H9 (cell line): ENCODE measurements around the gene DIAPH2. TPM values are rescaled to one million over a fixed set of nuclear protein-coding genes. Genes with fewer than 3 reads are reported as not detected.

ENCODE experiments used
- DNase-seq: peaks from one replicate; pipeline ENCODE4 v3.0.0-alpha.2; 2017
- H2AFZ ChIP-seq: one replicate; pipeline ENCODE4 v1.6.1; 2013; ENCODE audit warnings: mild to moderate bottlenecking, low read length, control low read depth, moderate library complexity
- H2AK5ac ChIP-seq: 2 replicates; pipeline ENCODE4 v1.6.1; 2013; ENCODE audit warnings: low read length, control low read depth, mixed read lengths; ENCODE audit not compliant: insufficient read length
- H2BK120ac ChIP-seq: one replicate; pipeline ENCODE4 v1.6.1; 2013; ENCODE audit warnings: low read depth, mild to moderate bottlenecking, low read length, control low read depth, inconsistent platforms; ENCODE audit not compliant: poor library complexity, severe bottlenecking
- H2BK12ac ChIP-seq: 2 replicates; pipeline ENCODE4 v1.6.1; 2013; ENCODE audit warnings: low read length, control low read depth, mixed read lengths, low read depth; ENCODE audit not compliant: insufficient read length
- H2BK15ac ChIP-seq: 2 replicates; pipeline ENCODE4 v1.6.1; 2013; ENCODE audit warnings: low read depth, low read length, control low read depth
- H2BK20ac ChIP-seq: one replicate; pipeline ENCODE4 v1.6.1; 2013; ENCODE audit warnings: low read depth, mild to moderate bottlenecking, low read length, control low read depth, inconsistent platforms; ENCODE audit not compliant: poor library complexity, severe bottlenecking
- H2BK5ac ChIP-seq: 2 replicates; pipeline ENCODE4 v1.6.1; 2013; ENCODE audit warnings: low read length, control low read depth, mixed read lengths; ENCODE audit not compliant: insufficient read length
- H3K14ac ChIP-seq: 2 replicates; pipeline ENCODE4 v1.6.1; 2013; ENCODE audit warnings: low read length, control low read depth; ENCODE audit not compliant: insufficient read depth
- H3K18ac ChIP-seq: 2 replicates; pipeline ENCODE4 v1.6.1; 2013; ENCODE audit warnings: low read depth, mild to moderate bottlenecking, mixed read lengths, low read length, control low read depth; ENCODE audit not compliant: insufficient read length
- H3K23ac ChIP-seq: 2 replicates; pipeline ENCODE4 v1.6.1; 2013; ENCODE audit warnings: low read length, control low read depth, mixed read lengths, low read depth; ENCODE audit not compliant: insufficient read length
- H3K23me2 ChIP-seq: 2 replicates; pipeline ENCODE4 v1.6.1; 2013; ENCODE audit warnings: low read depth, mild to moderate bottlenecking, mixed read lengths, low read length, control low read depth; ENCODE audit not compliant: insufficient read length, poor library complexity, severe bottlenecking
- H3K27ac ChIP-seq: 2 replicates; pipeline ENCODE4 v1.5.1; 2013; ENCODE audit warnings: low read length, control low read depth, mixed read lengths, low read depth; ENCODE audit not compliant: insufficient read length
- H3K27me3 ChIP-seq: 2 replicates; pipeline ENCODE4 v1.6.1; 2013; ENCODE audit warnings: low read length, control low read depth, inconsistent platforms; ENCODE audit not compliant: insufficient read depth
- H3K4ac ChIP-seq: 2 replicates; pipeline ENCODE4 v1.6.1; 2013; ENCODE audit warnings: low read depth, mild to moderate bottlenecking, control low read depth, inconsistent platforms, low read length, moderate library complexity
- H3K4me1 ChIP-seq: 2 replicates; pipeline ENCODE4 v1.6.1; 2013; ENCODE audit warnings: low read length, control low read depth, inconsistent platforms; ENCODE audit not compliant: insufficient read depth
- H3K4me2 ChIP-seq: 2 replicates; pipeline ENCODE4 v1.6.1; 2013; ENCODE audit warnings: low read length, control low read depth, mixed read lengths; ENCODE audit not compliant: insufficient read length, insufficient read depth
- H3K56ac ChIP-seq: 2 replicates; pipeline ENCODE4 v1.6.1; 2013; ENCODE audit warnings: low read depth, mild to moderate bottlenecking, mixed read lengths, low read length, control low read depth; ENCODE audit not compliant: insufficient read length
- H3K79me1 ChIP-seq: 2 replicates; pipeline ENCODE4 v1.6.1; 2013; ENCODE audit warnings: low read depth, mild to moderate bottlenecking, moderate library complexity, low read length, control low read depth, inconsistent platforms; ENCODE audit not compliant: insufficient read depth, poor library complexity, severe bottlenecking
- H3K79me2 ChIP-seq: 2 replicates; pipeline ENCODE4 v1.6.1; 2013; ENCODE audit warnings: low read length, control low read depth, inconsistent platforms; ENCODE audit not compliant: insufficient read depth
- H3K9ac ChIP-seq: 2 replicates; pipeline ENCODE4 v1.6.1; 2013; ENCODE audit warnings: low read length, control low read depth, mixed read lengths; ENCODE audit not compliant: insufficient read length; ENCODE audit errors: extremely low read depth
- H3K9me3 ChIP-seq: one replicate; pipeline ENCODE4 v1.6.1; 2013; ENCODE audit warnings: low read depth, low read length, inconsistent platforms; ENCODE audit not compliant: control insufficient read depth
- H3T11ph ChIP-seq: one replicate; pipeline ENCODE4 v1.6.1; 2013; ENCODE audit warnings: mild to moderate bottlenecking, low read length, control low read depth, inconsistent platforms
- H4K20me1 ChIP-seq: one replicate; pipeline ENCODE4 v1.6.1; 2013; ENCODE audit not compliant: control insufficient read depth, insufficient read length, insufficient read depth
- H4K5ac ChIP-seq: 2 replicates; pipeline ENCODE4 v1.6.1; 2013; ENCODE audit warnings: low read depth, mild to moderate bottlenecking, mixed read lengths, low read length, control low read depth; ENCODE audit not compliant: insufficient read length
- H4K8ac ChIP-seq: replicated peaks from 2 replicates; pipeline ENCODE4 v1.6.1; 2013; ENCODE audit warnings: low read length, control low read depth, mixed read lengths, low read depth; ENCODE audit not compliant: insufficient read length
- H4K91ac ChIP-seq: 2 replicates; pipeline ENCODE4 v1.6.1; 2013; ENCODE audit warnings: low read depth, mild to moderate bottlenecking, moderate library complexity, mixed read lengths, low read length, control low read depth; ENCODE audit not compliant: insufficient read length
- H3K27ac Mint-ChIP-seq, 3 experiments: 2 replicates in 2 of 3; 3 replicates in 1 of 3; pipeline ENCODE4 v1.8.0; 2020 to 2021; ENCODE audit warnings: mixed read lengths in 3 of 3, mild to moderate bottlenecking in 1 of 3, moderate library complexity in 1 of 3
- H3K27me3 Mint-ChIP-seq: 2 replicates; pipeline ENCODE4 v1.8.0; 2021; ENCODE audit warnings: low read depth, mild to moderate bottlenecking, moderate library complexity, mixed read lengths
- H3K36me3 Mint-ChIP-seq, 3 experiments: 2 replicates in 2 of 3; 3 replicates in 1 of 3; pipeline ENCODE4 v1.8.0; 2020 to 2021; ENCODE audit warnings: low read depth in 3 of 3, mixed read lengths in 3 of 3; ENCODE audit not compliant: insufficient read depth in 1 of 3
- H3K4me1 Mint-ChIP-seq, 2 experiments: 2 replicates each; pipeline ENCODE4 v1.8.0; 2020; ENCODE audit warnings: mixed read lengths in 2 of 2
- H3K4me3 Mint-ChIP-seq, 2 experiments: 2 replicates in 1 of 2; 3 replicates in 1 of 2; pipeline ENCODE4 v1.8.0; 2020 to 2021; ENCODE audit warnings: mild to moderate bottlenecking in 2 of 2, mixed read lengths in 2 of 2, moderate library complexity in 1 of 2
- H3K9me3 Mint-ChIP-seq, 2 experiments: 2 replicates in 1 of 2; 3 replicates in 1 of 2; pipeline ENCODE4 v1.8.0; 2020; ENCODE audit warnings: mild to moderate bottlenecking in 2 of 2, mixed read lengths in 2 of 2, moderate library complexity in 1 of 2
- CTCF ChIP-seq: fragments of 200-600 bp; sonication (generic); conservative IDR thresholded peaks from 3 replicates; pipeline ENCODE4 v1.8.0; 2021; ENCODE audit warnings: antibody characterized with exemption, mild to moderate bottlenecking
- WGBS: extraction: QIAGEN DNeasy Blood & Tissue Kit; methylation state at CpG from one replicate; pipeline ENCODE4 v1.1.7; 2013; ENCODE audit warnings: missing lambda C conversion rate, low lambda C conversion rate, mixed read lengths; ENCODE audit not compliant: insufficient read length; ENCODE audit errors: extremely low coverage; 5-methylcytosine and 5-hydroxymethylcytosine counted together
- total RNA-seq: library from RNA; stranded (reverse); gene quantifications from 2 replicates; pipeline ENCODE4 v1.2.1, GENCODE V29; 2021

Gene DIAPH2
- total RNA-seq, 1 experiment from 2014 or later, result 45.4 TPM

GRCh38 chrX:97045470-97045869, 360.8 kb downstream of the DIAPH2 start:
- no peak overlapping the region for H4K91ac ChIP-seq
- H2AK5ac ChIP-seq, result no peak overlapping the region
- peaks cover 8 to 9% of the 10 kb centered on the region in 2 experiments for H3K4me1 Mint-ChIP-seq
- no peak for TF ChIP-seq CTCF
- WGBS, result no CpG with 5 or more reads among the region's 1 CpG
- H3K56ac ChIP-seq, result no peak overlapping the region
- H2AFZ ChIP-seq, result no peak overlapping the region
- no peak overlapping the region for H3K27ac Mint-ChIP-seq
- no peaks in the 10 kb centered on the region for H3K4me1 ChIP-seq
- H3K23ac ChIP-seq, result no peak overlapping the region
- H3K9ac ChIP-seq, result no peak overlapping the region
- no peaks in the 10 kb centered on the region for H3K79me1 ChIP-seq
- no peak overlapping the region for H3K4ac ChIP-seq
- H3K27me3 ChIP-seq, result no peaks in the 10 kb centered on the region
- DNase-seq, result no peak
- H3K9me3 Mint-ChIP-seq, result no peaks in the 10 kb centered on the region
- H3K9me3 ChIP-seq, result no peaks in the 10 kb centered on the region
- H3K27ac ChIP-seq, result no peak overlapping the region
- no peaks in the 10 kb centered on the region for H4K20me1 ChIP-seq
- no peak overlapping the region for H2BK120ac ChIP-seq
- H3K4me3 Mint-ChIP-seq, result no peak overlapping the region
- no peaks in the 10 kb centered on the region for H3K23me2 ChIP-seq
- H2BK5ac ChIP-seq, result no peak overlapping the region
- no peak overlapping the region for H3K14ac ChIP-seq
- H4K5ac ChIP-seq, result no peak overlapping the region
- no peak overlapping the region for H3K4me2 ChIP-seq
- H3K79me2 ChIP-seq, result no peaks in the 10 kb centered on the region
- no peak overlapping the region for H3T11ph ChIP-seq
- no peak overlapping the region for H2BK15ac ChIP-seq
- no peak overlapping the region for H4K8ac ChIP-seq
- H3K36me3 Mint-ChIP-seq, result no peaks in the 10 kb centered on the region
- no peaks in the 10 kb centered on the region for H3K27me3 Mint-ChIP-seq
- H3K18ac ChIP-seq, result no peak overlapping the region
- no peak overlapping the region for H2BK20ac ChIP-seq
- H2BK12ac ChIP-seq, result no peak overlapping the region
